ENCODE results near the gene NEDD4L.

NEDD4L gene

DNA sequence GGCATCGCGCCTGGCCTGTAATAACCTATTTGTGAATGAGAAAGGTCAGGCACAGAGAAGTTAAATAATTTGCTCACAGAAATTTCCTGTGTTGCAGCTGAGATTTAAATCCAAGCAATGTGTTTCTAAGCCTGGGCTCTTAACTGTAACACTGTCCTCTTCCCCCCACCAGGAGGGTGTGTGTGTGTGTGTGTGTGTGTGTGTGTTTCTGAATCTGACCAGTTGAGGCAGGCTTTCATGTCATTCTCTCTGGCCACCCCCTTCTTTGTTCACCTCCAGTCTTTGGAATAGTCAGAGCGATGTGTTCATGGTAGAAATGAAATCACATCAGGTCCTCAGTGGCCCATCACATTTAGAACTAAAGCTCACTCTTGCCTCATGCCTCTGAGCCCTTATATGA, 81.2 kb downstream of the NEDD4L start:
- FAIRE-seq: no peak

DNA sequence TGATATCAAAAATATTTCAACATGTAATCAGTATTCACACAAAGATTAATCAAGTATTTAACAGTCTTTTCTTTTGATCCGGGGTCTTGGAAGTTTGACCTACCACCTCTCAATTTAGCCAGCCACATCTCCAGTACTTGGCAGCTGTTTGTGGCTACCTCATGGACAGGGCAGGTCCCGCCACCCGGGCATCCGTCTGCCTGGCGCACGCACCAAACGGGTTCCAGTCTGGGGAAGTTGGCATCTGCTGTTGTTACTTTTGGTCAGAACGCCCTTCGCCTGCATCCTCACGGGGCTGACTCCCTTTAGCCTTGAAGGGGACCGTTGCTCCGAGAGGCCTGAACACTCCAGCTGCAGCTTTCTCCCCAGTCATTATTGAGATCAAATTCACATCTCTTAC, 81.7 kb downstream of the NEDD4L start:
- no peak for FAIRE-seq

DNA sequence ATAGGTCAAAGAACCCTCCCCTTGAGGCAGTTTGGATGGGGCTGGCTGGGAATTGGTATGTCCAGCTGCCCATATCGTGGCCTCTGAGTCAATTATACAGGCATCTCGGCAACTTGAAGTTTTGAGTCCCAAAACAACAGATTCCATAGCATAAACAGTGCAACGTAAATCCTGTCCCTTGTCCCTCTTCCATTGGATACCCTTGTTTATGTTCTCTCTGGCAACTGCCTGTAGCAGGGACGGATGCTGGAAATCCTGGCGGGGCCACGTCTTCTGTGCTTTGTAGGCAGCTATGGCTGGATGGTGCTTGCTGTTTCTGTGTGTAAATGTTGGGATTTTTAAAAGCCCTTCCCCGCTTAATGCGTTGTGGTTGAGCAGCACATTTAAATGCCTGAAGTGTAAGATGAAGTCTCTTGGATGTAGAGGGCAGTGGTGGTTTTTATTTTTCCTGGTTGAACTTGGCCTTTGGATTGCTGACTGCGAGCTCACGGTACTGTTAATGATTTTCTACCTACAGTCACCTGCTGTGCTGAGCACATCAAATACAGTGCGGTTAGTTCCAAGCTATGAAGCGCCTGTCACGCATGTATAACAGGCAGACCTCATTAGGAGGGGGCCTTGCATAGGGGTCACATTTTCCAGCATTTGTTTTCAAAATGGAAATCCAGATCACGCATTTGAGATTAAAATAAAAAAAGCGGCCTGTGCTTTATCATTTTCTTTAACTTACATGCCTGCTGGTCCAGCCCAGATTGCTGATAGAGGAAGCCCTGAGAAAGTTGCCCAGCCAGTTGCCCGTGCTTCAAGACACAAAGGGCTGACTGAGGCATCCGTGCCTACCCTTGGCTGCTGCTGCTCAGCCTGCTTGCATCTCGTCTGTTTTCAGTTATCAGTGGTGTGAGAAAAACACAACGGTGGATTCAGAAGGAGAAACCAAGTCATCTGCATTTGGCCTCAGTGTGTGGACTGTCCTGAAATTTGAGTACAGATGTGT, 84.7 kb downstream of the NEDD4L start:
- no peak for FAIRE-seq

- no peak for FAIRE-seq
Measured at GRCh38 chr18:58132595-58133261, 88.7 kb downstream of the NEDD4L start.

DNA sequence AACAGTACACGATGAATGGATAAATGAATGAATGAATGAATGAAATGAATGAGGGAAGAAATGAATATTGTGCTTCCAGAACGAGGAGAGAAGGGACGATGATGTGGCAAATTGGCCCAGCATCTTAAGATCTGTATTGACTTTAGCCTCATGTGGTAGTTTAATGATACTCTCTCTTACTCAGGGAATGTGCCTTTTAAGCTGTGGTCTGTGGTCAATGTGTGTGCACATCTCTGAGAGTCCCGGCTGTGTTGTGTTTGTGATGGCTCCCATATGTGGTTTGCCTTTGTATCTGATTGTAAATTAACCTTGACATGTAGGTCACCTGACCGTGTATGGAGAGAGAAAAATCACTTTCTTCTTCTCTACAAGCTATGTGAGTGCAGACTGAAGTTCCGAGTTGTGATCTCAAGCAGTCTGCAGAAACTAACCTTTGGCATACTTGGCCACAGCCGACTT, 91.2 kb downstream of the NEDD4L start:
- FAIRE-seq: no peak

- no peak for FAIRE-seq
Measured at GRCh38 chr18:58135701-58136331, 91.8 kb downstream of the NEDD4L start.

- FAIRE-seq: no peak
Measured at GRCh38 chr18:58136879-58137278, 92.9 kb downstream of the NEDD4L start.

DNA sequence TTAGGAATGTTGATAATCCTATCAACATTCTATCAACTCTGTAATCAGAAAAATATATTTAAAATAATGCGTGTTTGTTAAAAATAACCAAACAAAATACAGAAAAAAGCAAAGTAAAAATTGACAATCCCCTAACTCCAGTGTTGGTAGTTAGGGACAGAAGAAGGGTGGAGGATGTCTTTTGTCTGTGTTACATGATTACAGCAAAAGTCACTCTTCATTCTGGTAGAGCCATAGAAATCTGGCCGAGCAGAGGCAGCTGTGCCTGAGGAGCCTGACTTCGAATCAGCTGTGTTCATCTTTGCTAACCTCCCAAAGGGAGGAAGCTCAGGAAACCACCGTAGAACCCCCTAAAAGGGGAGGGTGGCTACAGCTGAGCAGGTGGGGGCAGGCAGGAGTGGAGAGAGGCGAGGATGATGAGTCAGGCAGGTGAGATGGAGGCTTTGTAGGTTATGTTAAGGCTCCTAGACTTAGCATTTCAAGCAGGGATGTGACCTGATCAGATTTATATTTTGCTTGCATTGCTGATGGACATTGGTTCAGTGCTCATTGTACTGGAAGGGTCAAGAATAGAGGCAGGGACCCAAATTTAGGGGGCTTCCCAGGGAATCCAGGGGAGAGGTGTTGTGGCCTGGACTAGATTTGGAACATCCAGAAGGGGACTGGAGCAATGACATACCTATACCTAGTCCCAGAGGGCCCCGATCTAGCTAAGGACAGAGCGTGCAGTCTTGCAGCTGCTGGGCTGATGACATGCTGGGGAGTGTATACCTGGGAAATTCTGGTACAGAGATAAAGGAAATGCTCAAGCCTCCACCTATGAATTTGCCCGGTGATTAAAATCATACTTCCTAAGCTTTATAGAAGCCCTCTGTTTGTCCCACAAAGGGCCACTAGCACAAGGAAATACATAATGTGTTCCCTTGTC, 95.7 kb downstream of the NEDD4L start:
- no peak for FAIRE-seq

- no peak for FAIRE-seq
Measured at GRCh38 chr18:58140387-58141325, 96.6 kb downstream of the NEDD4L start.

DNA sequence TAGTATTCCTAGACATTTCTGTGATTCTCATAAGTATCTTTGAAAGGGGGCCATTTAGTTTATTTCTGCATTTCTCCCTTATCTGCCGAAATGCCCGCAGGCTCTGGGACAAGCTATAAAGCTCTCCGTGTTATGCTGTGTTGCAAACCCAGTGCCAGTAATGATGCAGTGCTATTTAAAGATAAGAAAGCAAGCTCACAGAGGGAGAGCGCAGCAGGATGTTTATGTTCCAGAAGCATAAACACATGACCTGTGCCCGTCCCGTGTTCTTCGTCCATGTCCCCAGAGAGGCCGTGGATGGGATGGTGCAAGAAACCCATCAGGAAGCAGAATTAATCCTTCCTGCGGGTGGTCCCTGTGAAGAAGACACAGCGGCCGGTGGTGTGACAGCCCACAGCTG, 99.4 kb downstream of the NEDD4L start:
- FAIRE-seq: no peak

GRCh38 chr18:58144106-58144505, 100.1 kb downstream of the NEDD4L start:
- no peak for FAIRE-seq

DNA sequence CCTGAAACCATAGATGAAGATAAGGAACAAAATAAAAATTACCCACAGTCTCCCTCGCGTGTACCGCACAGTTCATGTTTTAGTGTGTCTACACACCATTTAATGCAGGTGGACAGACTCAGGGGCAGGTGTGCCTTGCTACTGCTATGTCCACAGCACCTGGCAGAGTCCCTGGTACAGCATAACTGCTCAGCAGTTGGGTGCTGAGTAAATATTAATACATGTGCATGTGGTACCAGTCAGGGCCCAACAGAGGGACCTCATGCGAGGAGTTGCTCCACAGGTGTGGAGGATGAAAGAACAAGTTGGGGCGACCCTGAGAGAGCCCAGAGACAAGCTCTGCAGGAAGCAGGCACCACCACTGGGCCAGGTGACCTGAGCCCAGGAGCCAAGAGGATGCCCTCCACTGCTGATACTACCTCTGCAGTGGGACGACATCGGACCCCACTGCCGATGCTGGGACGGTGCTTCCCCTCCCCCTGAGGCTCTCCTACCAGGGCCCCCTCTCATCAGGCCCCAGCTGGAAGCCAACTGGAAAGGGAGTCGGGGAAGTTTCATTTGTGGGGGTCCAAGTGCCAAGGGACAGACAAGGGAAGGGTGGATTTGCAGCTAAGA, 100.8 kb downstream of the NEDD4L start:
- FAIRE-seq: no peak

- FAIRE-seq: no peak
Measured at GRCh38 chr18:58146099-58146498, 102.1 kb downstream of the NEDD4L start.

DNA sequence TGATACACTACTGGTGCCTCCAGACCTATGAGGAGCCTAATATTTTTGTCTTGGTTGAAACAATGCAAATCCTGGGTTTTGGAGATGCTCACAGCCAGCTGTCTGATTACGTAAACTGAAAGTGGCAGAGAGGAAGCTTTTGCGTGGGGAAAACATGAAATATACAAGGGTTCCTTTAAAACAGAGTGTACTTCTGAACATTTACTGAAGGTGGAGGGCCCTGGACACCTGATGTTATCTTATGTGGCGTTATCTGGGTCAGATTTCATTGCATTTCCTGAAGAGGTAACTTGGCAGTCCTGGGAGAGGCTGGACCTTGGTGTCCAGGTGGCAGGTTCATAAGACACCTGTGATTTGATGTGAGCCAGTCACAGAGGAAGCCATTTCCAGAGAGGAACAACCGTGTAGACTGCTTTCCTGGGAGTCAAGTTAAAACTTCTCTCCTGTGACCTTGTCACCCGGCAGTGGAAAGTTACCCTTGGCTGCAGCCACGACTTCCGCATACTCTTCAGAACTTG, 105.0 kb downstream of the NEDD4L start:
- FAIRE-seq: no peak

DNA sequence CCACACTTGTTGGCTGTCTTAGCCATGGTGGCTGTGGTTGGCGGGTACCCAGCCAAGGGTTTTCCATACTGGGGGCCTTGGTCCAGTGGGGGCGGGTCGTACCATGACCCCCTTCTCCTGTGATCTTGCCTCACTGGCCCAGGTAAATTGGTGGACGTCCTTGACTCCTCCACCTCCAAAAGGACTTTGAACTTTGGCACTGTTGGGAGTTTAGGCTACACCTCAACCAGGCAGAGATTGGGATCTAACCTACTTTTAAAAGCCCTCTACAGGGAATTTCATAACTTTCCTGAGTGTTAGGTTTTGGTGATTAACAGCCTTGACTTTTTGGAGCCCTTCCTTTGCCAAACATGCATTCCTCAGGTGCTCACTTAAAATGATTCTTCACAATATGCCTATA, 106.7 kb downstream of the NEDD4L start:
- FAIRE-seq: no peak

DNA sequence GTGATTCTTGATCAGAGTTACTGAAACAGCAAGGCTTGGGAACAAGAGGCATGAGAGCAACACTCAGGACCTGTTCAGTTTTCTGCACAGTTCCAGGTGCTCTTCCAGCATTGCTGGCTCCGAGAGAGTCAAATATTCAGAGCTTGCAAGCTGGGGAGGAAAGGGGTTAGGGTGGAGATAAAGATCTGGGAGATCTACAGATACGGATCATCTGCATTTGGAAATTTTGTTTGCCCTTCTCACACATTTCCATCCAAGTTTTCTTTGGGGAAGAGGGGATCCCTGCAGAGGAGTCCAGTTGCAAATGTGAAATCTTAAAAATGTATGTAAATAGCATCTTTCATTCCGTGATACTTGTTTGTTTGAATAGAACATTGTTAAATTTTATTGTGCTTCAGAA, 108.2 kb downstream of the NEDD4L start:
- FAIRE-seq: no peak

GRCh38 chr18:58152891-58153290, 108.9 kb downstream of the NEDD4L start:
- FAIRE-seq: no peak

- FAIRE-seq: no peak
Measured at GRCh38 chr18:58156516-58156915, 112.5 kb downstream of the NEDD4L start.

DNA sequence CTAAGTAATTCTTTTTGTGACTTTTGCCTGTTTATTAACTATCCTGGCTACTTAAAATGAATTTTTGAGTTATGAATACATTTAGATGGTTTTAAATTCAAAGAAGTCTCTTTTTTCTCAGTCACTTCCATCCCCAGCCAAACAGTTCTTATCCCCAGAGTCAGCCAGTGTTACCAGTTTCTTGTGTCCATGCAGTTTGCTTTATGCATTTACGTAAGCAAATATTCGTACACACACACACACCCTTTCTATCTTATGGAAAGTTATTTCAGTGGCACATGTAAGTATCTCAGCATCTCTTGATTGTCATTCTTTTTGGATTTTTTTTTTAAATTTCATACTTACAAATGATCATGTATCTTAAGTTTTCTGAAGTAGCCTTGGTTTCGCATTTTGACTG, 113.2 kb downstream of the NEDD4L start:
- FAIRE-seq: no peak

GRCh38 chr18:58158008-58158407, 114.0 kb downstream of the NEDD4L start:
- no peak for FAIRE-seq

Data from colon (tissue), 2 donors.